GM12865 (cell line): ENCODE results near the gene GNPTAB.

Experiments used
- DNase-seq: peaks from one replicate; pipeline ENCODE4 v3.0.0; 2010; ENCODE audit warnings: low read depth
- H3K4me3 ChIP-seq: 2 replicates; pipeline ENCODE4 v1.5.1; 2011; ENCODE audit warnings: mild to moderate bottlenecking, low read depth, low read length, control low read depth
- CTCF ChIP-seq: IDR thresholded peaks from 2 replicates; pipeline ENCODE4 v1.5.1; 2011; ENCODE audit warnings: low read length, control low read depth, low read depth, inconsistent platforms; ENCODE audit not compliant: insufficient read depth; ENCODE audit errors: missing control alignments

The GNPTAB gene

GRCh38 chr12:101802486-101802885, 28.3 kb downstream of the GNPTAB start:
- no peak for DNase-seq
- H3K4me3 ChIP-seq: no peak overlapping the region
- TF ChIP-seq CTCF: no peak

GRCh38 chr12:101799774-101800173, 31.0 kb downstream of the GNPTAB start:
- TF ChIP-seq CTCF: no peak
- peak; percentile 7 for DNase-seq

GRCh38 chr12:101795786-101796185, 35.0 kb downstream of the GNPTAB start:
- no peak for DNase-seq
- no peak for TF ChIP-seq CTCF
- H3K4me3 ChIP-seq: no peak overlapping the region

More at GRCh38 chr12:101799774-101800173, 31.0 kb downstream of the GNPTAB start:
- H3K4me3 ChIP-seq: no peak overlapping the region

- no peak for TF ChIP-seq CTCF
- no peak for DNase-seq
- no peak overlapping the region for H3K4me3 ChIP-seq
These were observed 35.7 kb downstream of the GNPTAB start for GRCh38 chr12:101795013-101795412.

GRCh38 chr12:101794574-101794973, 36.2 kb downstream of the GNPTAB start:
- TF ChIP-seq CTCF: no peak
- no peak overlapping the region for H3K4me3 ChIP-seq
- no peak for DNase-seq

- no peak for TF ChIP-seq CTCF
- H3K4me3 ChIP-seq: no peak overlapping the region
- peak; percentile 42 for DNase-seq
These were observed 37.4 kb downstream of the GNPTAB start for GRCh38 chr12:101793401-101793800.

- no peak overlapping the region for H3K4me3 ChIP-seq
- no peak for DNase-seq
- peak; percentile 10 for TF ChIP-seq CTCF
These were observed 38.5 kb downstream of the GNPTAB start for GRCh38 chr12:101792046-101792931.
